Effector memory CD4-positive, alpha-beta T cell (primary cell): ENCODE results near the gene CDKAL1.

Experiments
- DNase-seq, 3 donors: peaks; one replicate each; pipeline ENCODE4 v3.0.0-alpha.2; 2020
- H3K27ac ChIP-seq: 2 replicates; pipeline ENCODE4 v1.7.0; 2013; ENCODE audit warnings: mild to moderate bottlenecking, low read length, moderate library complexity; ENCODE audit not compliant: insufficient read depth, poor library complexity, severe bottlenecking
- H3K27me3 ChIP-seq: replicated peaks from 2 replicates; pipeline ENCODE4 v1.7.0; 2013; ENCODE audit warnings: mild to moderate bottlenecking, low read length; ENCODE audit not compliant: insufficient read depth, control insufficient read depth, poor library complexity, severe bottlenecking
- H3K36me3 ChIP-seq: 2 replicates; pipeline ENCODE4 v1.7.0; 2013; ENCODE audit warnings: mild to moderate bottlenecking, low read length, moderate library complexity; ENCODE audit not compliant: control insufficient read depth, insufficient read depth
- H3K4me1 ChIP-seq: 2 replicates; pipeline ENCODE4 v1.7.0; 2013; ENCODE audit warnings: low read length, mild to moderate bottlenecking; ENCODE audit not compliant: control insufficient read depth, insufficient read depth, poor library complexity, severe bottlenecking
- H3K4me3 ChIP-seq: 2 replicates; pipeline ENCODE4 v1.7.0; 2013; ENCODE audit warnings: low read length, low read depth, mild to moderate bottlenecking; ENCODE audit not compliant: insufficient read depth, poor library complexity, severe bottlenecking
- H3K9me3 ChIP-seq: 2 replicates; pipeline ENCODE4 v1.7.0; 2013; ENCODE audit warnings: mild to moderate bottlenecking, low read length, moderate library complexity; ENCODE audit not compliant: control insufficient read depth

CDKAL1 gene

GRCh38 chr6:21141616-21142303 is 607.5 kb downstream of the CDKAL1 start:
- no peaks in the 10 kb centered on the region for H3K4me1 ChIP-seq
- H3K4me3 ChIP-seq = no peak overlapping the region
- no peaks in the 10 kb centered on the region for H3K27me3 ChIP-seq
- H3K36me3 ChIP-seq = no peaks in the 10 kb centered on the region
- no peaks in the 10 kb centered on the region for H3K9me3 ChIP-seq
- no peak for DNase-seq
- no peak overlapping the region for H3K27ac ChIP-seq

- H3K4me1 ChIP-seq = no peaks in the 10 kb centered on the region
- H3K27me3 ChIP-seq = no peaks in the 10 kb centered on the region
- H3K9me3 ChIP-seq = no peaks in the 10 kb centered on the region
- DNase-seq = no peak
- no peak overlapping the region for H3K4me3 ChIP-seq
- H3K36me3 ChIP-seq = no peaks in the 10 kb centered on the region
- H3K27ac ChIP-seq = no peak overlapping the region
These were observed 608.5 kb downstream of the CDKAL1 start for GRCh38 chr6:21142741-21143140.

- H3K4me3 ChIP-seq = no peak overlapping the region
- no peaks in the 10 kb centered on the region for H3K9me3 ChIP-seq
- H3K4me1 ChIP-seq = no peaks in the 10 kb centered on the region
- no peaks in the 10 kb centered on the region for H3K27me3 ChIP-seq
- no peak overlapping the region for H3K27ac ChIP-seq
- DNase-seq = no peak
- H3K36me3 ChIP-seq = no peaks in the 10 kb centered on the region
These were observed 609.4 kb downstream of the CDKAL1 start for GRCh38 chr6:21143645-21144044.

- H3K27ac ChIP-seq = no peak overlapping the region
- DNase-seq = no peak
- no peaks in the 10 kb centered on the region for H3K36me3 ChIP-seq
- no peaks in the 10 kb centered on the region for H3K27me3 ChIP-seq
- no peak overlapping the region for H3K4me3 ChIP-seq
- no peaks in the 10 kb centered on the region for H3K4me1 ChIP-seq
- H3K9me3 ChIP-seq = no peaks in the 10 kb centered on the region
These were observed 610.7 kb downstream of the CDKAL1 start for GRCh38 chr6:21144928-21145327.

GRCh38 chr6:21147995-21148394 is 613.7 kb downstream of the CDKAL1 start:
- H3K27ac ChIP-seq = no peak overlapping the region
- DNase-seq = no peak
- no peak overlapping the region for H3K4me3 ChIP-seq
- H3K4me1 ChIP-seq = no peaks in the 10 kb centered on the region
- H3K27me3 ChIP-seq = no peaks in the 10 kb centered on the region
- no peaks in the 10 kb centered on the region for H3K9me3 ChIP-seq
- no peaks in the 10 kb centered on the region for H3K36me3 ChIP-seq

- no peak for DNase-seq
- H3K27ac ChIP-seq = no peak overlapping the region
- H3K4me1 ChIP-seq = no peaks in the 10 kb centered on the region
- H3K27me3 ChIP-seq = no peaks in the 10 kb centered on the region
- no peaks in the 10 kb centered on the region for H3K9me3 ChIP-seq
- H3K4me3 ChIP-seq = no peak overlapping the region
- H3K36me3 ChIP-seq = no peaks in the 10 kb centered on the region
These were observed 615.2 kb downstream of the CDKAL1 start for GRCh38 chr6:21149470-21149869.

GRCh38 chr6:21150667-21151066 is 616.4 kb downstream of the CDKAL1 start:
- DNase-seq = no peak
- no peaks in the 10 kb centered on the region for H3K36me3 ChIP-seq
- H3K9me3 ChIP-seq = no peaks in the 10 kb centered on the region
- no peak overlapping the region for H3K27ac ChIP-seq
- no peak overlapping the region for H3K4me3 ChIP-seq
- H3K4me1 ChIP-seq = no peaks in the 10 kb centered on the region
- no peaks in the 10 kb centered on the region for H3K27me3 ChIP-seq

- Histone ChIP-seq H3K9me3 (no peaks in the 10 kb centered on the region), H3K4me1 (no peaks in the 10 kb centered on the region), H3K36me3 (no peaks in the 10 kb centered on the region), H3K4me3 (no peak overlapping the region), H3K27me3 (no peaks in the 10 kb centered on the region), H3K27ac (no peak overlapping the region)
- DNase-seq = no peak
These were observed 616.9 kb downstream of the CDKAL1 start for GRCh38 chr6:21151119-21151518.

GRCh38 chr6:21151530-21151929 is 617.3 kb downstream of the CDKAL1 start:
- H3K36me3 ChIP-seq = no peaks in the 10 kb centered on the region
- no peak overlapping the region for H3K4me3 ChIP-seq
- H3K27me3 ChIP-seq = no peaks in the 10 kb centered on the region
- H3K27ac ChIP-seq = no peak overlapping the region
- no peak for DNase-seq
- H3K4me1 ChIP-seq = no peaks in the 10 kb centered on the region
- no peaks in the 10 kb centered on the region for H3K9me3 ChIP-seq

- Histone ChIP-seq H3K36me3 (no peaks in the 10 kb centered on the region), H3K4me3 (no peak overlapping the region), H3K9me3 (no peaks in the 10 kb centered on the region), H3K27me3 (no peaks in the 10 kb centered on the region), H3K4me1 (no peaks in the 10 kb centered on the region), H3K27ac (no peak overlapping the region)
- DNase-seq = no peak
These were observed 623.1 kb downstream of the CDKAL1 start for GRCh38 chr6:21157186-21157929.
